ENCODE measurements around the gene COL1A1.

- TF ChIP-seq CTCF (IDR thresholded peaks at IDR 0.05; ENCODE audit: insufficient read depth, low read depth, low read length) (peak; percentile 81), EZH2 (IDR thresholded peaks at IDR 0.05; ENCODE audit: insufficient read depth, low read length) (no peak)
Measured at GRCh38 chr17:50169121-50169764, 32.2 kb downstream of the COL1A1 start.
